H1 (cell line): ENCODE results near the gene PAQR7. TPM values are rescaled to one million over a fixed set of nuclear protein-coding genes. Genes with fewer than 3 reads are reported as not detected.

Experiments
- BACH1 ChIP-seq: IDR thresholded peaks from 2 replicates; pipeline ENCODE4 v1.6.1; 2012; ENCODE audit warnings: low read length, improper control_type of control experiment
- CHD2 ChIP-seq: IDR thresholded peaks from 2 replicates; pipeline ENCODE4 v1.6.1; 2012; ENCODE audit warnings: low read length, improper control_type of control experiment
- GTF2F1 ChIP-seq: IDR thresholded peaks from 2 replicates; pipeline ENCODE4 v1.6.1; 2012; ENCODE audit warnings: low read depth, low read length, improper control_type of control experiment, borderline replicate concordance
- HDAC6 ChIP-seq: IDR thresholded peaks from one replicate; pipeline ENCODE4 v1.7.1; 2012; ENCODE audit warnings: low read depth, mild to moderate bottlenecking, inconsistent platforms, low read length, moderate library complexity
- JUND ChIP-seq: IDR thresholded peaks from 2 replicates; pipeline ENCODE4 v1.6.1; 2011; ENCODE audit warnings: mild to moderate bottlenecking, improper control_type of control experiment, low read length
- RNF2 ChIP-seq: fragments of 200-900, 300-1000 bp; sonication (generic); IDR thresholded peaks from 2 replicates; pipeline ENCODE4 v1.7.1; 2016; ENCODE audit warnings: borderline replicate concordance, low read depth, mild to moderate bottlenecking, antibody characterized with exemption, low read length; ENCODE audit not compliant: poor library complexity, severe bottlenecking; ENCODE audit errors: missing control alignments
- TAF1 ChIP-seq: IDR thresholded peaks from 2 replicates; pipeline ENCODE4 v1.6.1; 2011; ENCODE audit warnings: mild to moderate bottlenecking, low read depth, low read length
- TBP ChIP-seq: IDR thresholded peaks from 2 replicates; pipeline ENCODE4 v1.6.1; 2011; ENCODE audit warnings: low read depth, low read length, improper control_type of control experiment
- polyA plus RNA-seq, 7 experiments: library from polyadenylated mRNA; depleted of rRNA in 3 of 7; stranded (reverse) in 5 of 7; unstranded in 2 of 7; fragments of >200 nt in 5 of 7; fragments of 200-250 nt in 2 of 7; gene quantifications; 1 replicate in 5 of 7; 2 replicates in 1 of 7; 4 replicates in 1 of 7; pipeline versions ENCODE4 v1.2.1 to v1.2.3, GENCODE V29; 2011 to 2013; ENCODE audit warnings: missing spikeins in 2 of 7, mixed read lengths in 2 of 7
- total RNA-seq: library from RNA; stranded (reverse); fragmentation: NEBNext Ultra II Directional; extraction: Animal tissue kit (Norgen Biotek cat#: 25700); gene quantifications from 2 replicates; pipeline ENCODE4 v1.2.1, GENCODE V29; 2021
- TF ChIP-seq, protein P1 (sequence below): IDR thresholded peaks from 2 replicates; pipeline ENCODE4 v1.6.1; 2012; ENCODE audit warnings: inconsistent platforms
- TF ChIP-seq, protein P2 (sequence below): fragments of 300-600 bp; sonication (generic); IDR thresholded peaks from 2 replicates; pipeline ENCODE4 v1.7.1; 2012; ENCODE audit warnings: low read length, moderate library complexity, mild to moderate bottlenecking, inconsistent platforms; ENCODE audit not compliant: insufficient replicate concordance

Gene PAQR7
- total and polyA plus RNA-seq, 2 of the 8 experiments (the other 6 are each of a cell fraction or from before 2014, with no cell fraction given), result 7.3 to 7.4 TPM

DNA sequence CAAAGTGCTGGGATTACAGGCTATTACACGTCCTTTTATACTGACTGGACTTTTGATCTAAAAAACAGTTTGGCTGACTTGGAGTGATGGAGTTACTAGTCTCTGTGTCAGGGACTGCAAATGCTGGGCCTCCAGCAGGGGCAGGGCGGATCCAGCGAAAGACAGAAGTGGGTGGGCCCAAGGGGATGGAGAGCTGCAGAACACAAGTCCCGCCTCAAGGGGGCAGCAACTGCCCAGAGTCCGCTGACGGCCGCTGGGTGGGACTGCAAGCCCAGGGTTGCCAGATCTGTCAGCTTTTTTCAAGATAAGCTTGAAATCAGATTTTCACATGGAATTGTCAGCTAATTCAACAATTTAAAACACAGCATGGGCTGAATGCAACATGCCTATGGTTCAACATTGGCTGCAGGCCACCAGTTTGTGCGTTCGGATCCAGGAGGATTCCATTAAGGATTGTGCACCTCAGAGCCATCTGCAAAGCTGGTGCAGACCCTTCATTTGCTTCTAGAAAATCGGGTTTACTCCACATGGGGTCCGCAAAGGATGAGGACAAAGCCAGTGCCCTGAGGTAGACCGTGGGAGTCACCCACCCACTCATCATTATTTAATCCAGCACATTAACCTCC lies 20.0 kb upstream of the PAQR7 start (continued):
- TF ChIP-seq RNF2, result no peak
- TF ChIP-seq TAF1, result 0 out of 2 replicates have a peak, but pooled peaks have one; percentile 22
- TF ChIP-seq, protein P1, sequence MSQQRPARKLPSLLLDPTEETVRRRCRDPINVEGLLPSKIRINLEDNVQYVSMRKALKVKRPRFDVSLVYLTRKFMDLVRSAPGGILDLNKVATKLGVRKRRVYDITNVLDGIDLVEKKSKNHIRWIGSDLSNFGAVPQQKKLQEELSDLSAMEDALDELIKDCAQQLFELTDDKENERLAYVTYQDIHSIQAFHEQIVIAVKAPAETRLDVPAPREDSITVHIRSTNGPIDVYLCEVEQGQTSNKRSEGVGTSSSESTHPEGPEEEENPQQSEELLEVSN, result no peak
- no peak for TF ChIP-seq JUND
- 0 out of 2 replicates have a peak, but pooled peaks have one; percentile 28 for TF ChIP-seq BACH1
- 0 out of 2 replicates have a peak, but pooled peaks have one; percentile 23 for TF ChIP-seq TBP
- 0 out of 2 replicates have a peak, but pooled peaks have one; percentile 28 for TF ChIP-seq CHD2
- TF ChIP-seq GTF2F1, result no peak
- no peak for TF ChIP-seq HDAC6
- TF ChIP-seq, protein P2, sequence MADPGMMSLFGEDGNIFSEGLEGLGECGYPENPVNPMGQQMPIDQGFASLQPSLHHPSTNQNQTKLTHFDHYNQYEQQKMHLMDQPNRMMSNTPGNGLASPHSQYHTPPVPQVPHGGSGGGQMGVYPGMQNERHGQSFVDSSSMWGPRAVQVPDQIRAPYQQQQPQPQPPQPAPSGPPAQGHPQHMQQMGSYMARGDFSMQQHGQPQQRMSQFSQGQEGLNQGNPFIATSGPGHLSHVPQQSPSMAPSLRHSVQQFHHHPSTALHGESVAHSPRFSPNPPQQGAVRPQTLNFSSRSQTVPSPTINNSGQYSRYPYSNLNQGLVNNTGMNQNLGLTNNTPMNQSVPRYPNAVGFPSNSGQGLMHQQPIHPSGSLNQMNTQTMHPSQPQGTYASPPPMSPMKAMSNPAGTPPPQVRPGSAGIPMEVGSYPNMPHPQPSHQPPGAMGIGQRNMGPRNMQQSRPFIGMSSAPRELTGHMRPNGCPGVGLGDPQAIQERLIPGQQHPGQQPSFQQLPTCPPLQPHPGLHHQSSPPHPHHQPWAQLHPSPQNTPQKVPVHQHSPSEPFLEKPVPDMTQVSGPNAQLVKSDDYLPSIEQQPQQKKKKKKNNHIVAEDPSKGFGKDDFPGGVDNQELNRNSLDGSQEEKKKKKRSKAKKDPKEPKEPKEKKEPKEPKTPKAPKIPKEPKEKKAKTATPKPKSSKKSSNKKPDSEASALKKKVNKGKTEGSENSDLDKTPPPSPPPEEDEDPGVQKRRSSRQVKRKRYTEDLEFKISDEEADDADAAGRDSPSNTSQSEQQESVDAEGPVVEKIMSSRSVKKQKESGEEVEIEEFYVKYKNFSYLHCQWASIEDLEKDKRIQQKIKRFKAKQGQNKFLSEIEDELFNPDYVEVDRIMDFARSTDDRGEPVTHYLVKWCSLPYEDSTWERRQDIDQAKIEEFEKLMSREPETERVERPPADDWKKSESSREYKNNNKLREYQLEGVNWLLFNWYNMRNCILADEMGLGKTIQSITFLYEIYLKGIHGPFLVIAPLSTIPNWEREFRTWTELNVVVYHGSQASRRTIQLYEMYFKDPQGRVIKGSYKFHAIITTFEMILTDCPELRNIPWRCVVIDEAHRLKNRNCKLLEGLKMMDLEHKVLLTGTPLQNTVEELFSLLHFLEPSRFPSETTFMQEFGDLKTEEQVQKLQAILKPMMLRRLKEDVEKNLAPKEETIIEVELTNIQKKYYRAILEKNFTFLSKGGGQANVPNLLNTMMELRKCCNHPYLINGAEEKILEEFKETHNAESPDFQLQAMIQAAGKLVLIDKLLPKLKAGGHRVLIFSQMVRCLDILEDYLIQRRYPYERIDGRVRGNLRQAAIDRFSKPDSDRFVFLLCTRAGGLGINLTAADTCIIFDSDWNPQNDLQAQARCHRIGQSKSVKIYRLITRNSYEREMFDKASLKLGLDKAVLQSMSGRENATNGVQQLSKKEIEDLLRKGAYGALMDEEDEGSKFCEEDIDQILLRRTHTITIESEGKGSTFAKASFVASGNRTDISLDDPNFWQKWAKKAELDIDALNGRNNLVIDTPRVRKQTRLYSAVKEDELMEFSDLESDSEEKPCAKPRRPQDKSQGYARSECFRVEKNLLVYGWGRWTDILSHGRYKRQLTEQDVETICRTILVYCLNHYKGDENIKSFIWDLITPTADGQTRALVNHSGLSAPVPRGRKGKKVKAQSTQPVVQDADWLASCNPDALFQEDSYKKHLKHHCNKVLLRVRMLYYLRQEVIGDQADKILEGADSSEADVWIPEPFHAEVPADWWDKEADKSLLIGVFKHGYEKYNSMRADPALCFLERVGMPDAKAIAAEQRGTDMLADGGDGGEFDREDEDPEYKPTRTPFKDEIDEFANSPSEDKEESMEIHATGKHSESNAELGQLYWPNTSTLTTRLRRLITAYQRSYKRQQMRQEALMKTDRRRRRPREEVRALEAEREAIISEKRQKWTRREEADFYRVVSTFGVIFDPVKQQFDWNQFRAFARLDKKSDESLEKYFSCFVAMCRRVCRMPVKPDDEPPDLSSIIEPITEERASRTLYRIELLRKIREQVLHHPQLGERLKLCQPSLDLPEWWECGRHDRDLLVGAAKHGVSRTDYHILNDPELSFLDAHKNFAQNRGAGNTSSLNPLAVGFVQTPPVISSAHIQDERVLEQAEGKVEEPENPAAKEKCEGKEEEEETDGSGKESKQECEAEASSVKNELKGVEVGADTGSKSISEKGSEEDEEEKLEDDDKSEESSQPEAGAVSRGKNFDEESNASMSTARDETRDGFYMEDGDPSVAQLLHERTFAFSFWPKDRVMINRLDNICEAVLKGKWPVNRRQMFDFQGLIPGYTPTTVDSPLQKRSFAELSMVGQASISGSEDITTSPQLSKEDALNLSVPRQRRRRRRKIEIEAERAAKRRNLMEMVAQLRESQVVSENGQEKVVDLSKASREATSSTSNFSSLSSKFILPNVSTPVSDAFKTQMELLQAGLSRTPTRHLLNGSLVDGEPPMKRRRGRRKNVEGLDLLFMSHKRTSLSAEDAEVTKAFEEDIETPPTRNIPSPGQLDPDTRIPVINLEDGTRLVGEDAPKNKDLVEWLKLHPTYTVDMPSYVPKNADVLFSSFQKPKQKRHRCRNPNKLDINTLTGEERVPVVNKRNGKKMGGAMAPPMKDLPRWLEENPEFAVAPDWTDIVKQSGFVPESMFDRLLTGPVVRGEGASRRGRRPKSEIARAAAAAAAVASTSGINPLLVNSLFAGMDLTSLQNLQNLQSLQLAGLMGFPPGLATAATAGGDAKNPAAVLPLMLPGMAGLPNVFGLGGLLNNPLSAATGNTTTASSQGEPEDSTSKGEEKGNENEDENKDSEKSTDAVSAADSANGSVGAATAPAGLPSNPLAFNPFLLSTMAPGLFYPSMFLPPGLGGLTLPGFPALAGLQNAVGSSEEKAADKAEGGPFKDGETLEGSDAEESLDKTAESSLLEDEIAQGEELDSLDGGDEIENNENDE, result no peak
